HepG2 (cell line): ENCODE measurements around the gene PFKP. TPM values are rescaled to one million over a fixed set of nuclear protein-coding genes. Genes with fewer than 3 reads are reported as not detected.
A peak's percentile ranks its signal among the peaks of the same experiment; 100 is the strongest.

Source experiments
- ATAC-seq: fragments of 200-7000 bp; cut with Tn5 transposase; 3 replicates; pipeline ENCODE4 v1.9.1; 2020; ENCODE audit warnings: mild to moderate bottlenecking, moderate library complexity
- BruUV-seq: library from RNA; stranded (reverse); fragments of 400-500 nt; replicated peaks from 2 replicates; lab custom pipeline; 2021; lab: Mats Ljungman, UMichigan
- CTCF ChIA-PET: fragments of 300-600 bp; formaldehyde crosslinking; extraction: SDS; loops from one replicate; lab custom pipeline; 2021; ENCODE audit warnings: low total read pairs, inconsistent platforms, low intra/inter-chr PET ratio; lab: Yijun Ruan, JAX
- POLR2A ChIA-PET: fragments of 350-600 bp; sonication (Branson Sonifier 250); formaldehyde crosslinking; loops from one replicate; lab custom pipeline; 2020; ENCODE audit warnings: antibody characterized with exemption, inconsistent platforms; lab: Yijun Ruan, JAX
- DNase-seq: peaks from one replicate; pipeline ENCODE4 v3.0.0-alpha.2; 2015; ENCODE audit warnings: low spot score
- FAIRE-seq: peaks from 3 replicates; lab custom pipeline; 2011; peaks lifted over from hg19 to GRCh38; lab: Jason Lieb, UNC
- H2AFZ ChIP-seq: one replicate; pipeline ENCODE4 v1.6.1; 2011; ENCODE audit warnings: low read length, inconsistent platforms
- H3K27ac ChIP-seq: fragments of 300-600 bp; 3 replicates; pipeline ENCODE4 v1.8.0; 2011; ENCODE audit warnings: mixed run types, mild to moderate bottlenecking, mixed read lengths, low read length, inconsistent platforms; ENCODE audit not compliant: insufficient read depth; ENCODE audit errors: extremely low read length
- H3K27me3 ChIP-seq, 2 experiments: fragments of 200-600 bp in 1 of 2; 2 replicates in 1 of 2; 3 replicates in 1 of 2; pipeline versions ENCODE4 v1.6.0 to v1.8.0; 2011; ENCODE audit warnings: low read length in 2 of 2, mild to moderate bottlenecking in 2 of 2, moderate library complexity in 2 of 2, inconsistent platforms in 1 of 2; ENCODE audit not compliant: insufficient read depth in 2 of 2, control insufficient read depth in 1 of 2
- H3K36me3 ChIP-seq, 2 experiments: fragments of 200-600 bp in 1 of 2; replicated peaks in 1 of 2; 2 replicates in 1 of 2; 3 replicates in 1 of 2; pipeline versions ENCODE4 v1.5.1 to v1.8.0; 2011; ENCODE audit warnings: low read length in 2 of 2, inconsistent platforms in 1 of 2; ENCODE audit not compliant: insufficient read depth in 2 of 2, control insufficient read depth in 1 of 2
- H3K4me1 ChIP-seq: 2 replicates; pipeline ENCODE4 v1.5.1; 2012; ENCODE audit warnings: low read length, inconsistent platforms; ENCODE audit not compliant: insufficient read depth
- H3K4me2 ChIP-seq: 2 replicates; pipeline ENCODE4 v1.6.0; 2011; ENCODE audit warnings: low read depth, low read length, inconsistent platforms
- H3K4me3 ChIP-seq, 3 experiments: fragments of 200-600 bp in 1 of 3; sonication (generic), shearing (Covaris generic) in 1 of 3; replicated peaks in 1 of 3; 2 replicates each; pipeline ENCODE4 v1.5.1; 2011 to 2016; ENCODE audit warnings: low read length in 3 of 3, inconsistent platforms in 2 of 3, low read depth in 2 of 3, mild to moderate bottlenecking in 2 of 3, control low read depth in 1 of 3, mixed read lengths in 1 of 3; ENCODE audit not compliant: insufficient read depth in 1 of 3
- H3K79me2 ChIP-seq: one replicate; pipeline ENCODE4 v1.6.1; 2011; ENCODE audit warnings: low read length, inconsistent platforms; ENCODE audit not compliant: insufficient read depth
- H3K9ac ChIP-seq: 2 replicates; pipeline ENCODE4 v1.6.0; 2011; ENCODE audit warnings: mild to moderate bottlenecking, low read depth, low read length, inconsistent platforms; ENCODE audit not compliant: insufficient read depth
- H3K9me3 ChIP-seq: 2 replicates; pipeline ENCODE4 v1.5.1; 2012; ENCODE audit warnings: mild to moderate bottlenecking, low read length
- H4K20me1 ChIP-seq: 2 replicates; pipeline ENCODE4 v1.6.0; 2011; ENCODE audit warnings: inconsistent platforms, mild to moderate bottlenecking, low read length, moderate library complexity; ENCODE audit not compliant: insufficient read depth
- AGO2 ChIP-seq: fragments of 200-400 bp; formaldehyde crosslinking; optimal IDR thresholded peaks from 2 replicates; pipeline ENCODE3; 2017; ENCODE audit warnings: mild to moderate bottlenecking, low read depth, low read length, moderate library complexity
- FUBP1 ChIP-seq: sonication (generic); formaldehyde crosslinking; IDR thresholded peaks from 2 replicates; pipeline ENCODE4 v1.5.1; 2020; ENCODE audit warnings: missing genetic modification reagents, mild to moderate bottlenecking, borderline replicate concordance
- MIXL1 ChIP-seq: IDR thresholded peaks from 2 replicates; pipeline ENCODE4 v1.6.1; 2016
- NR3C1 ChIP-seq: sonication (generic); formaldehyde crosslinking; IDR thresholded peaks from 2 replicates; pipeline ENCODE4 v1.4.0; 2020; ENCODE audit warnings: missing genetic modification reagents
- POLR2G ChIP-seq: fragments of 200-400 bp; formaldehyde crosslinking; IDR thresholded peaks from 2 replicates; pipeline ENCODE4 v1.6.1; 2018; ENCODE audit warnings: mild to moderate bottlenecking, low read depth, low read length, moderate library complexity
- TARDBP ChIP-seq: sonication (generic); formaldehyde crosslinking; IDR thresholded peaks from 2 replicates; pipeline ENCODE4 v1.8.0; 2022; ENCODE audit warnings: mild to moderate bottlenecking, missing genetic modification reagents
- TBX3 ChIP-seq: fragments of 450-650 bp; IDR thresholded peaks from 2 replicates; pipeline ENCODE4 v1.6.1; 2017; ENCODE audit warnings: antibody characterized with exemption, mild to moderate bottlenecking, inconsistent platforms, borderline replicate concordance
- ZNF556 ChIP-seq: sonication (generic); formaldehyde crosslinking; IDR thresholded peaks from 2 replicates; pipeline ENCODE4 v1.4.0; 2020; ENCODE audit warnings: mild to moderate bottlenecking, missing genetic modification reagents, borderline replicate concordance
- ZNF597 ChIP-seq: sonication (generic); formaldehyde crosslinking; IDR thresholded peaks from 2 replicates; pipeline ENCODE4 v1.5.0; 2020; ENCODE audit warnings: missing genetic modification reagents
- ZNF652 ChIP-seq: IDR thresholded peaks from 2 replicates; pipeline ENCODE4 v1.6.1; 2016; ENCODE audit warnings: low read depth, borderline replicate concordance
- ZNF784 ChIP-seq: sonication (generic); formaldehyde crosslinking; IDR thresholded peaks from 2 replicates; pipeline ENCODE4 v1.5.1; 2020; ENCODE audit warnings: missing genetic modification reagents, mild to moderate bottlenecking, borderline replicate concordance
- ZNF790 ChIP-seq: sonication (generic); formaldehyde crosslinking; IDR thresholded peaks from 2 replicates; pipeline ENCODE4 v1.8.0; 2022; ENCODE audit warnings: missing genetic modification reagents, mild to moderate bottlenecking, borderline replicate concordance
- WGBS: methylation state at CpG from one replicate; pipeline ENCODE4 v1.1.6; 2017; ENCODE audit warnings: low lambda C conversion rate; 5-methylcytosine and 5-hydroxymethylcytosine counted together
- in situ Hi-C: cut with HindIII; loops from 2 replicates; pipeline ENCODE4 v1.10.0; 2017; ENCODE audit warnings: low pct_unique_long_range_greater_than_20kb; ENCODE audit not compliant: extremely low pct_ligation_motif_present
- intact Hi-C: fragments of 100-400 bp; cut with micrococcal nuclease; formaldehyde crosslinking; loops from one replicate; pipeline ENCODE4 v1.10.0; 2022; ENCODE audit not compliant: unreplicated experiment
- polyA plus RNA-seq, 8 experiments: library from polyadenylated mRNA; depleted of rRNA in 3 of 8; stranded (reverse) in 7 of 8; unstranded in 1 of 8; fragments of >200 nt; fragmentation: Illumina TruSeq in 4 of 8; extraction: Trizol in 4 of 8; gene quantifications; 2 replicates each; pipeline versions ENCODE4 v1.2.1 to v1.2.3, GENCODE V29; 2011 to 2016; ENCODE audit warnings: low read depth in 4 of 8, missing spikeins in 1 of 8, mixed read lengths in 1 of 8; ENCODE audit not compliant: insufficient read depth in 1 of 8
- total RNA-seq, 5 experiments: library from RNA; depleted of rRNA; stranded (reverse); fragments of >200 nt; fragmentation: Illumina TruSeq; extraction: Trizol; gene quantifications; 2 replicates each; pipeline ENCODE4 v1.2.3, GENCODE V29; 2016; ENCODE audit warnings: low read depth in 1 of 5

The PFKP gene
- total and polyA plus RNA-seq, 2 of the 13 experiments (the other 11 are each of a cell fraction or from before 2014, with no cell fraction given): 0.80 to 2.4 TPM

- TF ChIP-seq ZNF556 (CRISPR knock-in tag): no peak
- TF ChIP-seq, all 625 proteins: peak for 0
Measured at GRCh38 chr10:3128379-3129130, 61.2 kb downstream of the PFKP start (continued).

GRCh38 chr10:3129581-3130340 is 62.4 kb downstream of the PFKP start:
- no peaks in the 10 kb centered on the region for H3K79me2 ChIP-seq
- no TSS peak for BruUV-seq

GRCh38 chr10:3131098-3131497 is 63.8 kb downstream of the PFKP start:
- ChIA-PET CTCF (no interaction called here), POLR2A (no interaction called here)
- ATAC-seq: no peak
- in situ Hi-C loops (no loop called here), intact Hi-C loops (no loop called here)
- no peaks in the 10 kb centered on the region; a peak in 1 of 5 replicates for H3K36me3 ChIP-seq
- BruUV-seq: no TSS peak
- H3K27ac ChIP-seq: no peak overlapping the region
- H3K9ac ChIP-seq: no peak overlapping the region
- H4K20me1 ChIP-seq: no peaks in the 10 kb centered on the region
- no peaks in the 10 kb centered on the region for H3K27me3 ChIP-seq
- DNase-seq: no peak
- no peaks in the 10 kb centered on the region for H3K79me2 ChIP-seq
- H3K4me2 ChIP-seq: no peak overlapping the region
- H3K4me3 ChIP-seq: no peak overlapping the region
- FAIRE-seq: no peak
- H2AFZ ChIP-seq: no peak overlapping the region
- no peaks in the 10 kb centered on the region for H3K9me3 ChIP-seq
- 97% methylated on average over 4 of the region's 4 CpGs for WGBS
- H3K4me1 ChIP-seq: no peaks in the 10 kb centered on the region
- no peak for TF ChIP-seq TARDBP
- no peak for TF ChIP-seq ZNF597 (CRISPR knock-in tag)
- TF ChIP-seq TBX3: no peak
- no peak for TF ChIP-seq ZNF790
- no peak for TF ChIP-seq FUBP1 (CRISPR knock-in tag)
- no peak for TF ChIP-seq NR3C1 (CRISPR knock-in tag)
- no peak for TF ChIP-seq MIXL1
- TF ChIP-seq ZNF652 (CRISPR knock-in tag): no peak
- no peak for TF ChIP-seq ZNF784 (CRISPR knock-in tag)

More at GRCh38 chr10:3129581-3130340, 62.4 kb downstream of the PFKP start:
- no peak overlapping the region for H3K4me3 ChIP-seq
- WGBS: 96% methylated on average over 9 of the region's 40 CpGs
- ChIA-PET POLR2A (no interaction called here), CTCF (no interaction called here)
- DNase-seq (no peak), FAIRE-seq (no peak), ATAC-seq (no peak)
- no peak overlapping the region for H3K9ac ChIP-seq
- H3K36me3 ChIP-seq: no peaks in the 10 kb centered on the region; a peak in 1 of 5 replicates
- H3K4me1 ChIP-seq: no peaks in the 10 kb centered on the region
- H3K27me3 ChIP-seq: no peaks in the 10 kb centered on the region
- no peak overlapping the region for H3K4me2 ChIP-seq
- TF ChIP-seq AGO2: peak; percentile 22
- TF ChIP-seq POLR2G: no peak
- intact Hi-C loops: no loop called here
- H4K20me1 ChIP-seq: no peaks in the 10 kb centered on the region
- no peak overlapping the region for H3K27ac ChIP-seq
- H3K9me3 ChIP-seq: no peaks in the 10 kb centered on the region
- no peak overlapping the region for H2AFZ ChIP-seq
- in situ Hi-C loops: no loop called here
